ENCODE measurements around the gene ATG2A. TPM values are rescaled to one million over a fixed set of nuclear protein-coding genes. Genes with fewer than 3 reads are reported as not detected.

The ATG2A gene
- total and polyA plus RNA-seq, 10 of the 15 experiments (the other 5 are each of a cell fraction or from before 2014, with no cell fraction given), result 0.08 to 19.0 (median 4.6) TPM

GRCh38 chr11:64851831-64852351 is 65.1 kb downstream of the ATG2A start:
- Histone ChIP-seq H3K27ac (ENCODE audit: control insufficient read depth, insufficient read depth) (peak overlapping the region; percentile 97), H2AFZ (ENCODE audit: control insufficient read depth, low read depth, low read length) (no peak overlapping the region), H3K4me3 (peak overlapping the region; percentile 12; the same call in 1 of the 2 replicates), H3K4me1 (ENCODE audit: control insufficient read depth, insufficient read depth, low read length) (peaks cover 94% of the 10 kb centered on the region), H4K20me1 (ENCODE audit: control insufficient read depth, insufficient read depth) (no peaks in the 10 kb centered on the region), H3K79me2 (ENCODE audit: control insufficient read depth, insufficient read depth, low read length) (peaks cover 26% of the 10 kb centered on the region), H3K36me3 (ENCODE audit: control insufficient read depth in 2 of 2, insufficient read depth in 2 of 2, low read length in 1 of 2) (peaks cover 12 to 39% of the 10 kb centered on the region in 2 experiments), H3K4me2 (ENCODE audit: control insufficient read depth, insufficient read depth) (peak overlapping the region; percentile 98), H3K27me3 (replicated peaks in 1 of 2; ENCODE audit: control insufficient read depth in 2 of 2, insufficient read depth in 2 of 2, low read length in 1 of 2) (no peaks in the 10 kb centered on the region), H3K9me3 (replicated peaks; ENCODE audit: control insufficient read depth, insufficient read depth, low read length) (no peaks in the 10 kb centered on the region), H3K9ac (ENCODE audit: control insufficient read depth, insufficient read depth, low read length) (peak overlapping the region; percentile 73)
- no peak for DNase-seq (ENCODE audit: low read depth, low spot score)
- 0% methylated on average over 8 of the region's 8 CpGs for WGBS (ENCODE audit: insufficient coverage, insufficient replicate concordance, low lambda C conversion rate, missing lambda C conversion rate)
- SMC1A ChIA-PET (ENCODE audit: uncharacterized antibody, unreplicated experiment), result interaction anchor here (7.7 to 12.7 kb wide), 3 partner anchors 12 to 41 kb away, joined by 138 to 306 read pairs (median 227); partner anchors contain the start of gene EHD1
- RAD21 ChIA-PET (ENCODE audit: unreplicated experiment), result interaction anchor here (0.6 to 12.9 kb wide), 6 partner anchors 12 to 673 kb away, joined by 3 to 316 read pairs (median 6); partner anchors contain the start of genes EHD1 and SCYL1
- in situ Hi-C loops (cut with MboI), result no loop called here
- CTCF ChIA-PET, result interaction anchor here (1.1 to 28.8 kb wide), 4 partner anchors 12 to 145 kb away, joined by 3 to 1208 read pairs (median 189); partner anchors contain the start of genes BATF2 and EHD1
- no peak for FAIRE-seq
- POLR2A ChIA-PET, result interaction anchor here (12.2 to 24.3 kb wide), 2 partner anchors 12 to 29 kb away, joined by 232 to 620 read pairs; partner anchors contain the start of gene EHD1
- no TSS peak for BruUV-seq (replicated peaks)
- peak; percentile 29 for ATAC-seq
- intact Hi-C loops (cut with micrococcal nuclease; ENCODE audit: unreplicated experiment), result loop anchor here (1.0 to 2.0 kb wide), 3 partner anchors 7 to 27 kb away; partner anchors contain the start of gene EHD1
- peak; percentile 83 for TF ChIP-seq TCF3 (IDR thresholded peaks at IDR 0.05; ENCODE audit: borderline replicate concordance, insufficient read depth, low read depth, low read length)
- no peak for TF ChIP-seq NKRF (conservative IDR thresholded peaks at IDR 0.05)
- TF ChIP-seq SMARCA5 (IDR thresholded peaks at IDR 0.05), result 0 out of 2 replicates have a peak, but pooled peaks have one; percentile 7
- no peak for TF ChIP-seq SUPT20H (IDR thresholded peaks at IDR 0.05; ENCODE audit: borderline replicate concordance, control insufficient read depth, low read depth, low read length)
- peak; percentile 46 for TF ChIP-seq POLR2A (IDR thresholded peaks at IDR 0.05; ENCODE audit: low read depth, low read length)
- peak; percentile 48; the same call in 1 of the 2 replicates for TF ChIP-seq LARP7 (IDR thresholded peaks at IDR 0.05)
- peak; percentile 72 for TF ChIP-seq POLR2AphosphoS5 (IDR thresholded peaks at IDR 0.05; ENCODE audit: low read length)
- TF ChIP-seq EP300 (IDR thresholded peaks at IDR 0.05; ENCODE audit: borderline replicate concordance in 1 of 2, control insufficient read depth in 1 of 2, low read depth in 2 of 2, low read length in 2 of 2), result 0 out of 4 replicates have a peak, but pooled peaks of 1 of the 2 experiments have one; percentile 24
- 0 out of 2 replicates have a peak, but pooled peaks have one; percentile 9 for TF ChIP-seq HCFC1 (IDR thresholded peaks at IDR 0.05; ENCODE audit: low read length)
- peak; percentile 88 for TF ChIP-seq POLR2AphosphoS2 (IDR thresholded peaks at IDR 0.05; ENCODE audit: low read depth, low read length)
- 0 out of 2 replicates have a peak, but pooled peaks have one; percentile 15 for TF ChIP-seq CREM (IDR thresholded peaks at IDR 0.05; ENCODE audit: low read depth)
- no peak for TF ChIP-seq ZBTB11 (CRISPR knock-in tag; IDR thresholded peaks at IDR 0.05)
- peak; percentile 79; the same call in 1 of the 2 replicates for TF ChIP-seq SMAD5 (IDR thresholded peaks at IDR 0.05; ENCODE audit: low read depth)
